Stimulated activated effector memory CD8-positive, alpha-beta T cell treated with anti-CD3 and anti-CD28 coated beads, Interleukin-12 subunit alpha, Interleukin-12 subunit beta, amount 100 ng/mL, for 72 hours (primary cell): Measurements from ENCODE around the gene APLF.
"Not testable (repeated sequence)": the region's sequence is repeated elsewhere in the genome, so short reads cannot be mapped to it uniquely, and the experiment has no call there.

Experiments used
- ATAC-seq: fragments of 150-1000 bp; cut with Tn5 transposase; 2 replicates; pipeline ENCODE4 v1.10.0; 2021
- DNase-seq, 2 donors: peaks; one replicate each; pipeline ENCODE4 v3.0.0; 2021 to 2022; ENCODE audit warnings: low spot score in 2 of 2
- H3K27ac Mint-ChIP-seq: one replicate; pipeline ENCODE4 v1.8.0; 2022; ENCODE audit warnings: mild to moderate bottlenecking, mixed read lengths
- H3K36me3 Mint-ChIP-seq: one replicate; pipeline ENCODE4 v1.8.0; 2022; ENCODE audit warnings: mild to moderate bottlenecking, mixed read lengths
- H3K4me1 Mint-ChIP-seq: one replicate; pipeline ENCODE4 v1.8.0; 2022; ENCODE audit warnings: mixed read lengths
- H3K4me3 Mint-ChIP-seq: one replicate; pipeline ENCODE4 v1.8.0; 2022; ENCODE audit warnings: mild to moderate bottlenecking, mixed read lengths
- H3K9me3 Mint-ChIP-seq: one replicate; pipeline ENCODE4 v1.8.0; 2022; ENCODE audit warnings: mixed read lengths

The APLF gene

GRCh38 chr2:68483011-68483410, 15.6 kb downstream of the APLF start:
- ATAC-seq, result no peak
- Mint-ChIP-seq H3K9me3 (no peaks in the 10 kb centered on the region), H3K4me3 (no peak overlapping the region), H3K4me1 (no peaks in the 10 kb centered on the region), H3K36me3 (no peaks in the 10 kb centered on the region), H3K27ac (no peak overlapping the region)
- no peak for DNase-seq

GRCh38 chr2:68487773-68488355, 20.5 kb downstream of the APLF start:
- Mint-ChIP-seq H3K4me3 (no peak overlapping the region), H3K9me3 (no peaks in the 10 kb centered on the region), H3K27ac (no peak overlapping the region), H3K36me3 (no peaks in the 10 kb centered on the region), H3K4me1 (no peaks in the 10 kb centered on the region)
- DNase-seq (no peak), ATAC-seq (no peak)

DNA sequence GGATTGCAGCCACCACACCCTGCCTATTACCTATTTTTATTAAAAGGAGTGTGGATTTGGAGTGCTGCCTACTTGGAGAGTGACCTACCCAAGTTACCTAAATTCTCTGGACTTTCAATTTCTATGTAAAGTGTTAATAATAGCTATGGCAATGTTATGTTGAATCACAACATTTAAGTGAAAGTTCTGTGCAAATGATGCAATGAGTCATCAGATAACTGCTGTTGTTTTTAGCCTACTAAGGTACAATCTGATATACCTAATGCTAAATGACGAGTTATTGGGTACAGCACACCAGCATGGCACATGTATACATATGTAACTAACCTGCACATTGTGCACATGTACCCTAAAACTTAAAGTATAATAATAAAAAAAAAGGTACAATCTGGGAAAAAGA, 21.2 kb downstream of the APLF start:
- H3K9me3 Mint-ChIP-seq, ATAC-seq: not testable (repeated sequence)

GRCh38 chr2:68489282-68489681, 21.9 kb downstream of the APLF start:
- Mint-ChIP-seq H3K4me3 (no peak overlapping the region), H3K36me3 (no peaks in the 10 kb centered on the region), H3K9me3 (no peaks in the 10 kb centered on the region), H3K4me1 (no peaks in the 10 kb centered on the region), H3K27ac (no peak overlapping the region)
- ATAC-seq (no peak), DNase-seq (no peak)

More for the DNA sequence above, 21.2 kb downstream of the APLF start:
- DNase-seq, H3K27ac Mint-ChIP-seq, H3K36me3 Mint-ChIP-seq, H3K4me3 Mint-ChIP-seq, H3K4me1 Mint-ChIP-seq: not testable (repeated sequence)

GRCh38 chr2:68491582-68491981, 24.2 kb downstream of the APLF start:
- no peaks in the 10 kb centered on the region for H3K36me3 Mint-ChIP-seq
- H3K4me1 Mint-ChIP-seq, result no peaks in the 10 kb centered on the region
- no peak overlapping the region for H3K27ac Mint-ChIP-seq
- DNase-seq, result no peak
- H3K4me3 Mint-ChIP-seq, result no peak overlapping the region
- ATAC-seq, result no peak
- peaks cover 2% of the 10 kb centered on the region for H3K9me3 Mint-ChIP-seq

- H3K36me3 Mint-ChIP-seq, result no peaks in the 10 kb centered on the region
- ATAC-seq, result no peak
- peaks cover 6% of the 10 kb centered on the region for H3K9me3 Mint-ChIP-seq
- H3K4me3 Mint-ChIP-seq, result no peak overlapping the region
- H3K27ac Mint-ChIP-seq, result no peak overlapping the region
- DNase-seq, result no peak
- no peaks in the 10 kb centered on the region for H3K4me1 Mint-ChIP-seq
These were observed 31.7 kb downstream of the APLF start for GRCh38 chr2:68499133-68499532.

DNA sequence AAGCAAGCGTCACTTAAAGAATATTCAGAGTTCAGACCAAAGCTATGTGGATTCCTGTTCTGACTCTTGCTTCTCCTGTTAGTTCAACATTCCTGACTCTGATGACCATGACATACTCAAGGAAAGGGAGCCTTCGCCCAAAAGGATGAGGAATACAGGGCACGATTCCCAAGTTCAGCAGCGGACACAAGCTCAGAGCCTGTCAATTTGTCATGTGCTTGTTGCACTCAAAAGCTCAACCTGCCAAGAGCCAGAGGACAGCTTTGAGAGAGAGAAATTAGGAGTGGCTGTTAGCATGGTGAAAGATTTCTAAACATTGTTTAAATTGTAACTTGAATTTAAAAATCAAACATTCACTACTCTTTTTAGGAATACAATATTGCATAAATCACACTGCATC, 33.3 kb downstream of the APLF start:
- Mint-ChIP-seq H3K36me3 (no peaks in the 10 kb centered on the region), H3K9me3 (peaks cover 6% of the 10 kb centered on the region), H3K4me1 (peaks cover under 1% of the 10 kb centered on the region), H3K27ac (no peak overlapping the region), H3K4me3 (no peak overlapping the region)
- DNase-seq, result no peak
- no peak for ATAC-seq

GRCh38 chr2:68501768-68502167, 34.4 kb downstream of the APLF start:
- Mint-ChIP-seq H3K27ac (no peak overlapping the region), H3K9me3 (peaks cover 2% of the 10 kb centered on the region), H3K4me1 (peaks cover 9% of the 10 kb centered on the region), H3K4me3 (no peak overlapping the region), H3K36me3 (no peaks in the 10 kb centered on the region)
- DNase-seq (no peak), ATAC-seq (no peak)

DNA sequence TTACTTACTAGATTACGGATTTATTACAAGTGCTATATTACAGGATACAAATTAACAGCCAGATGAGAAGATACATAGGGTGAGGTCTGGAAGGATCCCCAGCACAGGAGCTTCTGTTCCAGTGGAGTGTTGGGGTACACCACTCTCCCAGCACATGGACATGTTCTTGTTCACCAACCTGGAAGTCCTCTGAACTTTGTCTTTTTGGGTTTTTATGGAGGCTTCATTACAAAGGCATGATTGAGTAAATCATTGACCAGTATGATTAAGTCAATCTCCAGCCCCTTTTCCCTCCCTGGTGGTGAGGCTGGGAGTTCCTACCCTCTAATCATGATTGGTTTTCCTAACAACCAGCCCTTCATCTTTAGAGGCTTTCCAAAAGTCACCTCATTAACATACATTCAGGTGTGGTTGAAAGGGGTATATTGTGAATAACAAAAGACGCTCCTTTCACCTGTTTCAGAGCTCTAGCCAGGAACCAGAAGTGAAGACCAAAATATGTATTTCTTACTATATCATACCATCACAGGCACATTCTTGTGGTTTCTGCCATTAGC, 38.3 kb downstream of the APLF start:
- no peak overlapping the region for H3K4me3 Mint-ChIP-seq
- no peaks in the 10 kb centered on the region for H3K9me3 Mint-ChIP-seq
- no peak overlapping the region for H3K27ac Mint-ChIP-seq
- DNase-seq (no peak), ATAC-seq (no peak)
- no peaks in the 10 kb centered on the region for H3K36me3 Mint-ChIP-seq
- peaks cover 9% of the 10 kb centered on the region for H3K4me1 Mint-ChIP-seq

- Mint-ChIP-seq H3K4me1 (peaks cover 9% of the 10 kb centered on the region), H3K9me3 (no peaks in the 10 kb centered on the region), H3K36me3 (no peaks in the 10 kb centered on the region), H3K4me3 (no peak overlapping the region), H3K27ac (no peak overlapping the region)
- no peak for DNase-seq
- ATAC-seq, result no peak
These were observed 38.8 kb downstream of the APLF start for GRCh38 chr2:68506170-68506569.

GRCh38 chr2:68512326-68512725, 44.9 kb downstream of the APLF start:
- no peaks in the 10 kb centered on the region for H3K36me3 Mint-ChIP-seq
- DNase-seq (no peak), ATAC-seq (no peak)
- H3K4me3 Mint-ChIP-seq, result no peak overlapping the region
- H3K9me3 Mint-ChIP-seq, result no peaks in the 10 kb centered on the region
- H3K27ac Mint-ChIP-seq, result no peak overlapping the region
- H3K4me1 Mint-ChIP-seq, result no peaks in the 10 kb centered on the region

- Mint-ChIP-seq H3K36me3 (no peaks in the 10 kb centered on the region), H3K9me3 (no peaks in the 10 kb centered on the region), H3K27ac (no peak overlapping the region), H3K4me1 (no peaks in the 10 kb centered on the region), H3K4me3 (no peak overlapping the region)
- no peak for ATAC-seq
- DNase-seq, result no peak
These were observed 45.6 kb downstream of the APLF start for GRCh38 chr2:68512966-68513365.

DNA sequence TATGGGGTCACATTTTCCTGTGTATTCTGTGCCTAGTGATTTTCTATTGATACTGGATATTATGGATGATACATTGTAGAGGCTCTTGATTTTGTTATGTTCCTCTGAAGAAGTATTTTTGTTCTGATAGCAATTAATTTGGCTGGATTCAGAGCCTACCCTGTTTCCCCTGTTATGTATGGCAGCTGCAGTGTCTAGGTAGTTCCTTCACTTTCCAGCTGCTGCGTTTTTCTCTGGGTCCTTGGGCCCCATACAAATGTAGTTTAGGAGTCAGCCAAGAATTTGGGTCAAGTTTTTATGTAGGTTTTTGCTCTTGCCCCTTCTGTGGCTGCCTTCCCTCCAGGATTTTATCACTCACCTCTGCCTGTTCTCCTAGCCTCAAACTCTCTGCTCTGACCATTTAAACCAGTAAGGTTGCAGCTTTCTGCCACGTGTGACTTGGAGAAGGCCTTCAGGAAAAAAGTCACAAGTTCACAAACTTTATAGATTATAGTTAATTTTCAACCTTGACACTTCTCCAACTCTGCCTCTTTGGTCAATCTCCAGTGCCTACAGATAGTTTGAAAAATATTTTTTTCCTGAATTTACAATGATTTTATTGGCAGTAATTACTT, 47.0 kb downstream of the APLF start:
- Mint-ChIP-seq H3K4me3 (no peak overlapping the region), H3K36me3 (no peaks in the 10 kb centered on the region), H3K9me3 (no peaks in the 10 kb centered on the region), H3K27ac (no peak overlapping the region), H3K4me1 (peaks cover 2% of the 10 kb centered on the region)
- ATAC-seq (no peak), DNase-seq (no peak)

DNA sequence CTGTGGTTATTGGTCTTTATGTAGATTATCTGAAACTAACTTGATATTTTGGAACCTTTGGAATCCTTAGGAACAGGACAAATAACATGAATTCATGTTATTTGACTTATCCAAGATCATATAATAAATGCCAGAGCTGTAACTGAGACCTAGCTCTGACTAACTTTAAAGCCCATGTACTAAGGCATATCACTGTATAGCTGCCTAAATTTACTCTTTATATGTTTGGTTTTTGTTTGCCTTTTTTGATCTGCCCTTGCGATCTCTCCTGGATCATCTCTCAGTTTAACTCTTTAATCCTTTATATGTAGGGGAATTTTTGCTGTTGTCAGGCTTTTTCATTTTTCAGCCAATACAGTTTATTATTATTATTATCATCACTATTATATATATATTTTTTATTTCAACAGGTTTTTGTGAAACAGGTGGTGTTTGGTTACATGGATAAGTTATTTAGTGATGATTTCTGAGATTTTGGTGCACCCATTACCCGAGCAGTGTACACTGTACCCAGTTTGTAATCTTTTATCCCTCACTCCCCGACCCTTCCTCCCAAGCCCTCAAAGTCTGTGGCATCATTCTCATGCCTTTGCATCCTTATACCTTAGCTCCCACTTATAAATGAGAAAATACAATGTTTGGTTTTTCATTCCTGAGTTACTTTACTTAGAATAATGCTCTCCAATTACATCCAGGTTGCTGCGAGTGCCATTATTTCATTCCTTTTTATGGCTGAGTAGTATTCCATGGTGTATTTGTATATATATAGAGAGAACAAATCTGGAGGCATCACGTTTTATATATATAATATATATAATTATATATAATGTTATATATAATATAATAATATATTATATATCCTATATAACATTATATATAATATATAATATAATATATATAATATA, 48.9 kb downstream of the APLF start:
- no peaks in the 10 kb centered on the region for H3K9me3 Mint-ChIP-seq
- H3K4me1 Mint-ChIP-seq, result peaks cover 20% of the 10 kb centered on the region
- no peak overlapping the region for H3K4me3 Mint-ChIP-seq
- no peak overlapping the region for H3K27ac Mint-ChIP-seq
- no peak for ATAC-seq
- no peak for DNase-seq
- no peaks in the 10 kb centered on the region for H3K36me3 Mint-ChIP-seq

- H3K36me3 Mint-ChIP-seq, result no peaks in the 10 kb centered on the region
- ATAC-seq (no peak), DNase-seq (no peak)
- H3K4me3 Mint-ChIP-seq, result no peak overlapping the region
- peaks cover 22% of the 10 kb centered on the region for H3K4me1 Mint-ChIP-seq
- no peaks in the 10 kb centered on the region for H3K9me3 Mint-ChIP-seq
- no peak overlapping the region for H3K27ac Mint-ChIP-seq
These were observed 51.9 kb downstream of the APLF start for GRCh38 chr2:68519236-68519635.

- Mint-ChIP-seq H3K9me3 (no peaks in the 10 kb centered on the region), H3K4me1 (peaks cover 22% of the 10 kb centered on the region), H3K4me3 (no peak overlapping the region), H3K27ac (no peak overlapping the region), H3K36me3 (no peaks in the 10 kb centered on the region)
- ATAC-seq (peak; percentile 99), DNase-seq (no peak)
These were observed 53.7 kb downstream of the APLF start for GRCh38 chr2:68521037-68521436.
